K562 (cell line): ENCODE results near the gene SLC35G1.

Source experiments
- CEBPG ChIP-seq, 3 experiments: fragments of 200-800 bp in 1 of 3; sonication (Bioruptor generic) in 1 of 3; sonication (generic) in 1 of 3; formaldehyde crosslinking in 1 of 3; IDR thresholded peaks in 2 of 3; conservative IDR thresholded peaks in 1 of 3; 2 replicates each; pipeline versions ENCODE4 v1.6.1 to v1.8.0; 2016 to 2022; ENCODE audit warnings: missing compliant biosample characterization in 2 of 3, missing genetic modification characterization in 2 of 3, mild to moderate bottlenecking in 1 of 3, missing genetic modification reagents in 1 of 3
- CHD1 ChIP-seq: fragments of 200-600 bp; sonication (generic); IDR thresholded peaks from one replicate; pipeline ENCODE4 v1.6.1; 2012; ENCODE audit warnings: mild to moderate bottlenecking, moderate library complexity, low read length, inconsistent platforms
- CTCF ChIP-seq, 3 experiments: IDR thresholded peaks in 2 of 3; conservative IDR thresholded peaks in 1 of 3; 2 replicates each; pipeline ENCODE4 v1.5.1; 2011 to 2012; ENCODE audit warnings: low read length in 3 of 3, mild to moderate bottlenecking in 3 of 3, control low read depth in 2 of 3, improper control_type of control experiment in 1 of 3, inconsistent platforms in 1 of 3, low read depth in 1 of 3, mixed read lengths in 1 of 3, moderate library complexity in 1 of 3; ENCODE audit not compliant: insufficient read depth in 2 of 3
- POLR2A ChIP-seq: fragments of 450-650 bp; conservative IDR thresholded peaks from 2 replicates; pipeline ENCODE4 v1.6.1; 2016
- POLR2AphosphoS5 ChIP-seq: IDR thresholded peaks from 2 replicates; pipeline ENCODE4 v1.6.1; 2011; ENCODE audit warnings: mild to moderate bottlenecking, low read depth, low read length, moderate library complexity; ENCODE audit not compliant: control insufficient read depth, insufficient read depth
- SP1 ChIP-seq: sonication (generic); formaldehyde crosslinking; IDR thresholded peaks from 2 replicates; pipeline ENCODE4 v1.8.1; 2022; ENCODE audit warnings: mild to moderate bottlenecking, missing genetic modification reagents
- TARDBP ChIP-seq: fragments of 450-650 bp; IDR thresholded peaks from 2 replicates; pipeline ENCODE4 v1.6.1; 2016
- ZBTB49 ChIP-seq: sonication (generic); formaldehyde crosslinking; IDR thresholded peaks from 2 replicates; pipeline ENCODE4 v1.8.0; 2022; ENCODE audit warnings: missing genetic modification reagents, mild to moderate bottlenecking, borderline replicate concordance
- TF ChIP-seq, protein P1 (sequence below): sonication (generic); formaldehyde crosslinking; IDR thresholded peaks from 2 replicates; pipeline ENCODE4 v1.8.0; 2022; ENCODE audit warnings: mild to moderate bottlenecking, missing genetic modification reagents
- TF ChIP-seq, protein P2 (sequence below): fragments of 250-450 bp; sonication (Bioruptor Pico); IDR thresholded peaks from 2 replicates; pipeline ENCODE4 v1.5.0; 2021

- TF ChIP-seq CTCF (IDR thresholded peaks at IDR 0.05 in 2 of 3, conservative IDR thresholded peaks at IDR 0.05 in 1 of 3; ENCODE audit: insufficient read depth in 2 of 3, low read depth in 1 of 3, low read length in 3 of 3) (no peak), TARDBP (no peak), CHD1 (no peak), ZBTB49 (CRISPR knock-in tag) (no peak), POLR2A (no peak), CEBPG (CRISPR knock-in tag; IDR thresholded peaks at IDR 0.05) (no peak), CEBPG (tag; conservative IDR thresholded peaks at IDR 0.05 in 1 of 2, IDR thresholded peaks at IDR 0.05 in 1 of 2) (no peak), POLR2AphosphoS5 (no peak), SP1 (CRISPR knock-in tag) (no peak)
- TF ChIP-seq, protein P1, sequence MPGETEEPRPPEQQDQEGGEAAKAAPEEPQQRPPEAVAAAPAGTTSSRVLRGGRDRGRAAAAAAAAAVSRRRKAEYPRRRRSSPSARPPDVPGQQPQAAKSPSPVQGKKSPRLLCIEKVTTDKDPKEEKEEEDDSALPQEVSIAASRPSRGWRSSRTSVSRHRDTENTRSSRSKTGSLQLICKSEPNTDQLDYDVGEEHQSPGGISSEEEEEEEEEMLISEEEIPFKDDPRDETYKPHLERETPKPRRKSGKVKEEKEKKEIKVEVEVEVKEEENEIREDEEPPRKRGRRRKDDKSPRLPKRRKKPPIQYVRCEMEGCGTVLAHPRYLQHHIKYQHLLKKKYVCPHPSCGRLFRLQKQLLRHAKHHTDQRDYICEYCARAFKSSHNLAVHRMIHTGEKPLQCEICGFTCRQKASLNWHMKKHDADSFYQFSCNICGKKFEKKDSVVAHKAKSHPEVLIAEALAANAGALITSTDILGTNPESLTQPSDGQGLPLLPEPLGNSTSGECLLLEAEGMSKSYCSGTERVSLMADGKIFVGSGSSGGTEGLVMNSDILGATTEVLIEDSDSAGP (CRISPR knock-in tag), result no peak
- TF ChIP-seq, protein P2, sequence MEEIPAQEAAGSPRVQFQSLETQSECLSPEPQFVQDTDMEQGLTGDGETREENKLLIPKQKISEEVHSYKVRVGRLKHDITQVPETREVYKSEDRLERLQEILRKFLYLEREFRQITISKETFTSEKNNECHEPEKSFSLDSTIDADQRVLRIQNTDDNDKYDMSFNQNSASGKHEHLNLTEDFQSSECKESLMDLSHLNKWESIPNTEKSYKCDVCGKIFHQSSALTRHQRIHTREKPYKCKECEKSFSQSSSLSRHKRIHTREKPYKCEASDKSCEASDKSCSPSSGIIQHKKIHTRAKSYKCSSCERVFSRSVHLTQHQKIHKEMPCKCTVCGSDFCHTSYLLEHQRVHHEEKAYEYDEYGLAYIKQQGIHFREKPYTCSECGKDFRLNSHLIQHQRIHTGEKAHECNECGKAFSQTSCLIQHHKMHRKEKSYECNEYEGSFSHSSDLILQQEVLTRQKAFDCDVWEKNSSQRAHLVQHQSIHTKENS (CRISPR knock-in tag), result no peak
Measured at GRCh38 chr10:93912444-93912843, 18.7 kb downstream of the SLC35G1 start.
